ENCODE measurements around the gene CA10. TPM values are rescaled to one million over a fixed set of nuclear protein-coding genes. Genes with fewer than 3 reads are reported as not detected.

CA10 gene
- total RNA-seq, 1 donor from 2014 or later: 5.0 TPM

DNA sequence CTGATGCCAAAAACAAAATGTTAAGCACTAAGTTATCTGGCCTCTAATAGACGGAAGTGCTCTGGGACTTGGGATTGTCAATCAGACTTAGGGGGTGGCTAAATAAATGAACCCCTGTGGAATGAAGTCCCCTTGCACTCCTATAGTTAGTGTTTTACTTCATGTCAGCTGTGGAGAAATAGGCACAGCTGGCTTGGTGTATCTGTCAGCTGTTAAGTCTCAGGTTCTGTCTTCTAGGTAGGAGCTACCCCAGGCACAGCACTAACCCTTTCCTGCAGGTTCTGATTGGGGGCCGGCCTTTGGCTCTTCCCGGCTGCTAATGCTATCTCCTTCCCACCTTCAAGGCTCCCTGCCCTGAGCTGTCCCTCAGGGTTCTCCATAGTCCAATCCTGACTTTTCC, 487.6 kb downstream of the CA10 start:
- DNase-seq: no peak

DNA sequence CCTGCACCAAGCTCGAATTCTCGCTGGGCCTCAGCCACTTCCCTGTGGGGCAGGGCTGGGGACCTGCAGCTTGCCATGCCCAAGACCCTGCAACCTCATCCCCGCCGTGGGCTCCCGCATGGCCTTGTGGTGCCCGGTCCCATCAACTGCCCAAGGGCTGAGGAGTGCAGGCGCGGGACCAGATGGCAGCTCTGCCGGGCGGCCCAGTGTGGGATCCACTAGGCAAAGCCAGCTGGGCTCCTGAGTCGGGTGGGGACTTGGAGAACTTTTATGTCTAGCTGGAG, 489.6 kb downstream of the CA10 start:
- no peak for DNase-seq

- no peak for DNase-seq
Observed at GRCh38 chr17:51668155-51668962, 490.2 kb downstream of the CA10 start.

GRCh38 chr17:51667706-51668083, 490.8 kb downstream of the CA10 start:
- no peak for DNase-seq

DNA sequence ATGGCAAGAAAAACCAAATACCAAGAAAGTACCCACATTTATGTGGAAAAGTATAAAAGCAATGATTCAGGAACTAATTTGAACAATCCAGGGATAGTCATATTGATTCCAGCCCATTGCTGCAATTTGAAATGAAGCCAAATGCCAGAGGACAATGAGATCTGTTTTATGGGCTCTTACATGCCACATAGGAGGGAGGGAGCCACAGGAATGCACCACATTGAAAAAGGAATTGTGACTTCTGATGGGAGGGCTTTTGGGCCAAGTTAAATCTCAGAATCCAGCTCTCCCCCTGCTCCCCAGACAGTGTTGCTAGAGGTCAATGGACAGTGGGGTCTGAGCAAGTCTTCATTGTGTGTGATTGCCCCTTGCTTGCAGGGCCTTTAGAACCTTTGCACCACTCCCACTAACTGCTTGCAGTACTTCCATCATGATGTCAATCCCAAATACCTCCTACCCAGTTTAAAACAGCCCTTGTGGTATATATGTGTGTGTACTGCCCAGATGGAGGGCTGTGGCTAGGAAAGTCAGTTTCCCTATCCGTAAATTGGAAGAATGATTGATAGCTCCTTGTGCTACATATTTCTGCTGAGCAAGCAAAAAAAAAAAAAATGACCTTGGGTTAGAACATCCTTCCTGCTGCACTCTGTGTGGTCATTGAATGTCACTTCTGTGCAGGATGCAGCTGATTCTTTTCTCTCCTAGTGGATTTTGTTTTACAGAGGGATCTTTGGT, 491.4 kb downstream of the CA10 start:
- no peak for DNase-seq

GRCh38 chr17:51662204-51663056, 496.1 kb downstream of the CA10 start:
- no peak for DNase-seq

GRCh38 chr17:51661403-51661802, 497.1 kb downstream of the CA10 start:
- DNase-seq: no peak

DNA sequence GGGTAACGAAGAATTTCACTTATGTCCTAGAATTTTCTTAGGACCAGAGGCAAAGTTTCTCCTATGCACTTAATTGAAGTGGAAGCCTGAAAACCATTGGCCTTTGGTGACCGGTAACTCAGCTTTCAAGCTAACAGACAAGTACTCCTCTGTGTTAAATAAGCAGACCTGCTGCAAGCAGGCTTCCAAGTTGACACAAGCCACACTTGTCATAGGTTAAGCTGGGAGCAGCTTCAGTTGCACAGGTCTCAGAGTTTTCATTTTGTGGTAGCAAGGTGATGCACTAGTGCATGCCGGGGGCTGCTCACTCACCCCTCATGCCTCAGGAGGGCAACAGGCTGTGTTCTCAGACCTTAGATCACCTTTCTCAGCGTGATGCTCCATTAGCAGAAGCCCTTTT, 498.2 kb downstream of the CA10 start:
- no peak for DNase-seq

GRCh38 chr17:51657224-51657623, 501.3 kb downstream of the CA10 start:
- DNase-seq: no peak

DNA sequence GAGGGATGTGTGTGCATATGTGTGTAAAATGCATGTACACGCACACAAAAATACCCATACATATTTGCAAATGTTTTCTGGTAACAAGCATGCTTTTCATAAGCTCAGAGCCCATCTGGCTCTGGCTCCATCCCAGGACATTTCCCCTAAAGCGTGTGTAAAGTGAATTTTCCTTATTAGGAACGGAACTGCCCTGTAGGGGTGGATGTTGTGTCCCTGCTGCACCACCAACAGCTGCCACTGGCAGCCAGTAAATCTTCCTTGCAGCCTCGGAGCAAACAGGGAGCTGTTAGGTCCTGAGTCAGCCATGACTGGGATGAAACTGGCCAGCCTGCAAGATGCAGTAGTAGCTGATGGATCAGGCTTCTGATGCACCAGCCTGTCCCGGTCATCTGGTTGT, 504.6 kb downstream of the CA10 start:
- DNase-seq: no peak

DNA sequence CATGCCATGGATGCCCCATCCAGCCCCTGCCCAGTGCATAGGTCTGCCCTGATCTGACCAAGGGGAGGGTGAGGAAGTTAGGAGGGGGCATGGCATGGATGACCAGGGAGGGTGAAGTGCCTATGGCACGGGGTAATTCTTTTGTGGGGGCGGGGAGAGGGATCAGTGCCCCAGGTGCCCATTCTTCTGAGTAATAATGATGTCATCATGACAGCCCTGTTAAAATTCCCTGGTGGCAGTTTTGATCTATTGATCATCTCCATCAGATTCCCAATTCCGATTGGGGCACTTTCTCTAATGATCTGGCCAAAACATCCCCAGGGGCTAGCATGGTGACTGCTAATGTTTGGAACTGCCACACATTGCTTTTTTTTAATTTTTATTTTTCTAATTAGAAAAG, 506.0 kb downstream of the CA10 start:
- no peak for DNase-seq

- no peak for DNase-seq
Observed at GRCh38 chr17:51651513-51652298, 506.8 kb downstream of the CA10 start.

GRCh38 chr17:51650772-51651171, 507.7 kb downstream of the CA10 start:
- no peak for DNase-seq

- no peak for DNase-seq
Observed at GRCh38 chr17:51650202-51650601, 508.3 kb downstream of the CA10 start.

- DNase-seq: no peak
Observed at GRCh38 chr17:51647826-51648225, 510.7 kb downstream of the CA10 start.

DNA sequence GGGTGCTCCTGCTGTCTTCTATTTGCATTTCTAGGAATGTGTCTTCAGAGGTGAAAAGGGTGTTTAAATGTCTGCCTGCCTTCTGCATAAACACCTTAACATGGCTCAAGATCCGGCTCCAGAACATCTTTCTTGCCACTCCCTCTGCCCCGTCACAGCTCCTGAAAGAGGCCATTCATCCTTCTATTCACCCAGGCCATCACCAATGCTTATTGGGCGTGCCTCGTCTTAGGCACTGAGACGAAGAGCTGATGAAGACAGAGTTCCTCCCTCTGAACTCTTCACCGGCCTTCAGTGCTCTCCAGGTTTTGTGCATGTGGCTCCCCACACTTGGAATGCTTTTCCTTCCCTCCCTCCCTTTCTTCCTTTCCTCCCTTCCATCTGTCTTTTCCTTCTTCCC, 511.4 kb downstream of the CA10 start:
- DNase-seq: no peak

- no peak for DNase-seq
Observed at GRCh38 chr17:51646539-51646938, 512.0 kb downstream of the CA10 start.

DNA sequence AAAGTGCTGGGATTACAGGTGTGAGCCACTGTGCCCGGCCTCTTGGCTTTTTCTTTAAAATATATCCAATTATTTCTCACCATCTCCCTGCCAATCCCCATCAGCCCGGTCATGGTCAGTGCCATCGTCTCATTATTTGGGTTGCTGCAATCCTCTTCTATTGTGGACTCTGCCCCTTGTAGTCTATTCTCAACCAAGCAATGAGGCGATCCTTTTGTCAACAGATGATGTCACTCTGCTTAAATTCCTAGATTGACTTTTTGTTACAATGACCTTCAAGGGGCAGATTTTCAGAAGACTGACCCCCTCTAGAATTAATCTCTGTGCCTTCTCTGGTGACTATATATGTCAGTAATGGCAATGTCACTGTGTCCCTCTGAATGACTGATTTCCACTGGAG, 513.5 kb downstream of the CA10 start:
- no peak for DNase-seq

DNA sequence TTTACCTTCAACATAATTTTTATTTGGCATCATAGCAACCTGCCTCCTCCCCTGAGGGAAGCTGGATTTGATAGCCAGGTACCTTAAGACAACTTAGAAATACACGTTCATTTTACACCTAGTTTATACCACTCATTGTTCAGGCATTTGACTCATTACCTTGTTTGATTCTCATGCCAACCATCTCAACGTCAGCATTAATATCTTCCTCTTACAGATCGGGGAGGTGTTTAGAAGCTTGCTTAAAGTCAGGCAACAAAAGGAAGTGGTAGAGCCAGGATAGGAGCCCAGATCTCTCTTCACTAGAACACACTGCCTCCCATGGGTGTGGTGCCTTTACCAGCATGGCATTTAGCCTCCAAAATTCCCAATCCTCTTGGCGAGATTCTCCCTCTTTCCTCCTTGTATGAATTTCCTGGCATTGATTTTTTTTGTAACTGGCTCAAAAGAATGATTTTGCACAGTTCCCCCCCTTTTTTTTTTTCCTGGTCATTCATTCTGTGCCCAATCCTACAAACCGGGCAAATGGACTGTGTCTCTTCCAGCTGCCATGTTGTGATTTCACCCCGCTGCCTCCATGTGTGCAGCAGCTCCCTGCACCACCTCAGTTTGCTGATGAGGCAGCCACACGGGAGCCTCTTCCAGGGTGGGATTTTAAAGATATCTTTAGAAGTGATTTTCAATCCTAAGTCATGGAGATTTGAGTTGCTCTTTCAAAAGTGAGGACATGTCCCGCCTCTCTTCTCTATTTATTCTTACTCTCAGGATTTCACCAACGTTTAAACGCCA, 514.6 kb downstream of the CA10 start:
- no peak for DNase-seq

GRCh38 chr17:51642029-51642428, 516.5 kb downstream of the CA10 start:
- no peak for DNase-seq

- DNase-seq: no peak
Observed at GRCh38 chr17:51640108-51640622, 518.3 kb downstream of the CA10 start.

Data from occipital lobe (tissue), 2 donors.